Dendritic cell treated with granulocyte-macrophage colony-stimulating factor and Interleukin-4, amounts not matched to agents 40 ng/mL and 50 ng/mL, for 4 days (primary cell): ENCODE results near the gene HDAC9.

ENCODE experiments used
- H3K27ac Mint-ChIP-seq: one replicate; pipeline ENCODE4 v1.8.0; 2022; ENCODE audit warnings: mild to moderate bottlenecking, mixed read lengths
- H3K27me3 Mint-ChIP-seq: one replicate; pipeline ENCODE4 v1.8.0; 2022; ENCODE audit warnings: mild to moderate bottlenecking, mixed read lengths
- H3K36me3 Mint-ChIP-seq: one replicate; pipeline ENCODE4 v1.8.0; 2022; ENCODE audit warnings: low read depth, mixed read lengths
- H3K4me1 Mint-ChIP-seq: one replicate; pipeline ENCODE4 v1.8.0; 2022; ENCODE audit warnings: low read depth, mixed read lengths
- H3K4me3 Mint-ChIP-seq: one replicate; pipeline ENCODE4 v1.8.0; 2022; ENCODE audit warnings: mild to moderate bottlenecking, moderate library complexity, mixed read lengths
- H3K9me3 Mint-ChIP-seq: one replicate; pipeline ENCODE4 v1.8.0; 2022; ENCODE audit warnings: mixed read lengths
- intact Hi-C: fragments of 100-400 bp; cut with micrococcal nuclease; formaldehyde crosslinking; loops from one replicate; pipeline ENCODE4 v1.15.0; 2022

The HDAC9 gene

GRCh38 chr7:18859318-18859717, 363.8 kb downstream of the HDAC9 start:
- H3K4me3 Mint-ChIP-seq: no peak overlapping the region
- no peaks in the 10 kb centered on the region for H3K4me1 Mint-ChIP-seq
- no peak overlapping the region for H3K27ac Mint-ChIP-seq
- peaks cover 22% of the 10 kb centered on the region for H3K9me3 Mint-ChIP-seq
- H3K36me3 Mint-ChIP-seq: no peaks in the 10 kb centered on the region
- intact Hi-C loops: no loop called here
- no peaks in the 10 kb centered on the region for H3K27me3 Mint-ChIP-seq

DNA sequence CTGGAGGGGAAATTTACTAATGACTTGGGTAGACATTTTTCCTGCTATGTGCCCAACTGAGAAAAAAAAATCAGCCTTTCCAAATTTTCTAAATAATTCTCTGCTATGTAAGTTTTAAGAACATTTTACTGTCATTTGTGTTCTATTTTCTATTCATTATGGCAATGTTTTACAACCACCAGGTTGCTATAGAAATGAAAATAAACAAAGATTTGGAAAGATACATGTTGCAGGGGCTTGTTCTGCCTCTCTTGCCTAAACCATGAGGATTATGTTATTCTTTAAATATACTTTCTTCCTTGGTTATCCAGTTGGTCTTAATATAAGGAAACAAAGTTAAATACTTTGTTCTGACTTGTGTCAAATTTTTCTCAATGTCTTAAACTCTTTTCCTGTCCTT, 364.7 kb downstream of the HDAC9 start:
- Mint-ChIP-seq H3K9me3 (peaks cover 31% of the 10 kb centered on the region), H3K4me1 (no peaks in the 10 kb centered on the region), H3K4me3 (no peak overlapping the region), H3K27me3 (no peaks in the 10 kb centered on the region), H3K36me3 (no peaks in the 10 kb centered on the region), H3K27ac (no peak overlapping the region)
- intact Hi-C loops: no loop called here

DNA sequence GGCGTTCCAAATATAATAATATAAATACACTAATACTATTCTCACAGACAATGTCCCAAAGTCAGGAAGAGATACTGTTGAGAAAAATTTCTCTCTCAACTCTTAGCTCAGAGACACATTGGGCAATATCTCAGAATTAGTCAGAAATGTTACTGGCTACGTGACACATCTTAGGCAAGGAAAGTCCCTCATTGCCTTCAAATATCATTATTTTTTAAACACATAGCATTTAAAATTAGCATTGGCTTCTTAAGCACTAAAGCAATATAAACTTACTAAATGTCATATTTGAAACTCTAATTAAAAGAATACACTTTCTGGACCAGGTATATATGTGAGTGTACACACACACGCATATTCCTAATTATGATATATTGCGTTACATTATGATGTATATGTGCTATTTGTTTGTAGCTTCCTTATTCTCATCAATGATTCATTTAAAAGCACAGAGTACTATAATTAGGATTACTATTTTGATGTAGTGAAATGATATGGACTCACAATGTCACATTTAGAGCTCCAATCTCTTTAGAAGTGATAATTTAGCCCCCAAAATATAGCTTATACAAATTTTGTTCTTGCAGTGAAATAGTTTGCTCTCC, 366.1 kb downstream of the HDAC9 start:
- Mint-ChIP-seq H3K27me3 (no peaks in the 10 kb centered on the region), H3K9me3 (peaks cover 35% of the 10 kb centered on the region), H3K27ac (no peak overlapping the region), H3K4me3 (no peak overlapping the region), H3K36me3 (no peaks in the 10 kb centered on the region), H3K4me1 (no peaks in the 10 kb centered on the region)
- intact Hi-C loops: no loop called here

DNA sequence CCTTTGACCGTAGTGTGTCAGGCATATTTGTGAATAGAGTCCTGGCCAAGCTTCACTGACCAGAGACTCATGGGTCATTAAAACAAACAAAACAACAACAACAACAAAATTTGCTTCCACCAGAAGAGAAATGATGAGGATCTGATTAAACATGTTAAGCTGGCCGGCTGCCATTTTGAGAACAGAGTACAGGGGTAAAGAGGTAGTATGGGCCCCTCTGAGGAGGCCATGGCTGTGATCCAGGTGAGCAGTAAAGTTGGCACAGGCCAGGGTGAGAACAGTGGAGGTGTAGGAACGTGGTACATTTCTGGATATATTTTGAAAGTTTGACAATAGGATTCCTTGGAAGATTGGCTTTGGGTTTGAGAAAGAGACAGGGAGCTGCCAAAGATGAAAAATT, 369.4 kb downstream of the HDAC9 start:
- Mint-ChIP-seq H3K9me3 (peaks cover 47% of the 10 kb centered on the region), H3K4me3 (no peak overlapping the region), H3K4me1 (no peaks in the 10 kb centered on the region), H3K36me3 (no peaks in the 10 kb centered on the region), H3K27ac (no peak overlapping the region), H3K27me3 (no peaks in the 10 kb centered on the region)
- intact Hi-C loops: no loop called here

- H3K9me3 Mint-ChIP-seq: peaks cover 47% of the 10 kb centered on the region
- H3K27me3 Mint-ChIP-seq: no peaks in the 10 kb centered on the region
- intact Hi-C loops: no loop called here
- no peak overlapping the region for H3K4me3 Mint-ChIP-seq
- no peaks in the 10 kb centered on the region for H3K36me3 Mint-ChIP-seq
- no peaks in the 10 kb centered on the region for H3K4me1 Mint-ChIP-seq
- H3K27ac Mint-ChIP-seq: no peak overlapping the region
Measured at GRCh38 chr7:18866359-18867036, 370.9 kb downstream of the HDAC9 start.

DNA sequence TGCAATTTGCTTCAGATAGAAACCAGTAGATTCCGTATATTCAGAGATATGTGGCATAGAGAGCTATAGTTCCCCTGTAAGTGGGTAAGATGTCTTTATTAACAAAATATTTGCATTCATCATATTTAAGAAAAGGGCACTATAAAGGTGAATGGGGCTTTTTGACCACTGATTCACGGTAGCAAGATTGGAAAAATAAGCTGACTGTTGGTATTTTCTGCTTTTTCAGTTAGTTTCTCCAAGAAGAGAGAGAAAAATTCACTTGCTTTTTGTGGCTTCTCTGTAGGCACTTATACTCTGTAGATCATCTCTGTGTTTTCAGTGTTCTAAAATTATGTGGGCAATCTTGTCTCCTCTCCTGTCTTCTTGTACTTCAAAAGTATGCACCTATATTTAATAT, 376.8 kb downstream of the HDAC9 start:
- H3K27me3 Mint-ChIP-seq: no peaks in the 10 kb centered on the region
- H3K27ac Mint-ChIP-seq: no peak overlapping the region
- H3K36me3 Mint-ChIP-seq: no peaks in the 10 kb centered on the region
- peaks cover 12% of the 10 kb centered on the region for H3K9me3 Mint-ChIP-seq
- no peak overlapping the region for H3K4me3 Mint-ChIP-seq
- intact Hi-C loops: no loop called here
- no peaks in the 10 kb centered on the region for H3K4me1 Mint-ChIP-seq

DNA sequence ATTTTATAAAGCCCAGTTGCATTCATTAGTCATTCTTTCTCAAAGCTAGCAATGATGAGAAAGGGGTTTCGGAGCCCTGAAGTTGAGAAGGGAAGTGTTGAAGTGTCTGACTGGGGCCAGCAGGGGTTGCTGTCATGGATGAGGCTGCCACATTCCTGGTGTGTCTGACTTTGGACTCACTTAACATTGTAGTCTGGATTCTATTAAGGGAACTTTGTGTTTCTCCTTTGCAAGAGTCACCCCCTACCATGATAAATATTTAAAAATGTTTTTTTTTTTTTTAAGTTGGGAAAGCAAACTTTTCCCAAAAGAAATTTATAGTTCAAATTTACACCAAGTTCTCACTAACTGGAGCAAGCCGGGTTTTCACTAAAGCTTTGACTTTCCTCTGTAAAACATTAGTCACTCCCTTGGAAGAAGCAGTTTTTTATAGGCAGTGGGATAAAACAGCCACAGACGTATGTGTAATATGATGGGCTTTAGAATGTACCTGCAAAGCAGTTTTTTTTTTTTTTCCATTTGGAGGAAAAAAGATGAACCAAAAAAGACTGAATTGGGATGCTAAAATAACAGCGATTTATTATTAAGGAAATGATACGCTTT, 378.3 kb downstream of the HDAC9 start:
- H3K27me3 Mint-ChIP-seq: no peaks in the 10 kb centered on the region
- no peak overlapping the region for H3K27ac Mint-ChIP-seq
- intact Hi-C loops: no loop called here
- no peaks in the 10 kb centered on the region for H3K36me3 Mint-ChIP-seq
- H3K4me3 Mint-ChIP-seq: no peak overlapping the region
- H3K4me1 Mint-ChIP-seq: no peaks in the 10 kb centered on the region
- H3K9me3 Mint-ChIP-seq: peaks cover 14% of the 10 kb centered on the region

DNA sequence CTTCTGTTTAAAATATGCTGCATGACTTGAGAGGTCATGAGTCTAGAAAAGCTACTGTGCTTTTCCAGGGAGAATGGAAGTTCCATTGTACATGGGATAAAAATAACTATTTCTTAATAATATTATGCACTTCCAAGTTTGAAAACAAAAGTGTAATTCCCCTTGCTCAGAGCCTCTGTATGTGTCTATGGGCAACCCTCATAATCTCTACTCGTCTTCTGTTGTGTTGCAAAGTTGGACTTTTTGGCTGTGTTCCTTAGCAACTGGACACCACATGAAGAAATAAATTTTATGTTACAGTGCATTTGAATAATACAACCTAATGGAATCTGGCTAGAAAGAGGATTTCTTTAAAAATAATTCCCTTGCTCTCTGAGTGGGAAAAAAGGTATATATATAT, 379.3 kb downstream of the HDAC9 start:
- Mint-ChIP-seq H3K27me3 (no peaks in the 10 kb centered on the region), H3K4me3 (no peak overlapping the region), H3K4me1 (no peaks in the 10 kb centered on the region), H3K27ac (no peak overlapping the region), H3K9me3 (peaks cover 16% of the 10 kb centered on the region), H3K36me3 (no peaks in the 10 kb centered on the region)
- intact Hi-C loops: no loop called here

GRCh38 chr7:18877874-18878273, 382.3 kb downstream of the HDAC9 start:
- Mint-ChIP-seq H3K4me3 (no peak overlapping the region), H3K9me3 (peaks cover 18% of the 10 kb centered on the region), H3K4me1 (no peaks in the 10 kb centered on the region), H3K36me3 (no peaks in the 10 kb centered on the region), H3K27ac (no peak overlapping the region), H3K27me3 (no peaks in the 10 kb centered on the region)
- intact Hi-C loops: no loop called here

GRCh38 chr7:18886832-18887231, 391.3 kb downstream of the HDAC9 start:
- Mint-ChIP-seq H3K36me3 (no peaks in the 10 kb centered on the region), H3K4me3 (no peak overlapping the region), H3K27ac (no peak overlapping the region), H3K27me3 (no peaks in the 10 kb centered on the region), H3K9me3 (peaks cover 20% of the 10 kb centered on the region), H3K4me1 (no peaks in the 10 kb centered on the region)
- intact Hi-C loops: no loop called here

GRCh38 chr7:18889436-18889835, 393.9 kb downstream of the HDAC9 start:
- Mint-ChIP-seq H3K4me3 (no peak overlapping the region), H3K36me3 (no peaks in the 10 kb centered on the region), H3K27me3 (no peaks in the 10 kb centered on the region), H3K9me3 (peaks cover 20% of the 10 kb centered on the region), H3K27ac (no peak overlapping the region), H3K4me1 (no peaks in the 10 kb centered on the region)
- intact Hi-C loops: no loop called here

- no peaks in the 10 kb centered on the region for H3K36me3 Mint-ChIP-seq
- H3K4me3 Mint-ChIP-seq: no peak overlapping the region
- H3K27ac Mint-ChIP-seq: no peak overlapping the region
- H3K9me3 Mint-ChIP-seq: peaks cover 20% of the 10 kb centered on the region
- intact Hi-C loops: no loop called here
- no peaks in the 10 kb centered on the region for H3K27me3 Mint-ChIP-seq
- no peaks in the 10 kb centered on the region for H3K4me1 Mint-ChIP-seq
Measured at GRCh38 chr7:18890134-18890533, 394.6 kb downstream of the HDAC9 start.

GRCh38 chr7:18890885-18891621, 395.5 kb downstream of the HDAC9 start:
- Mint-ChIP-seq H3K4me1 (no peaks in the 10 kb centered on the region), H3K36me3 (no peaks in the 10 kb centered on the region), H3K27ac (no peak overlapping the region), H3K4me3 (no peak overlapping the region), H3K9me3 (peaks cover 20% of the 10 kb centered on the region), H3K27me3 (no peaks in the 10 kb centered on the region)
- intact Hi-C loops: no loop called here

GRCh38 chr7:18893156-18893555, 397.6 kb downstream of the HDAC9 start:
- H3K4me3 Mint-ChIP-seq: no peak overlapping the region
- intact Hi-C loops: no loop called here

More at GRCh38 chr7:18893156-18893555, 397.6 kb downstream of the HDAC9 start:
- Mint-ChIP-seq H3K4me1 (no peaks in the 10 kb centered on the region), H3K36me3 (no peaks in the 10 kb centered on the region), H3K27ac (no peak overlapping the region), H3K27me3 (no peaks in the 10 kb centered on the region), H3K9me3 (peaks cover 12% of the 10 kb centered on the region)
